ENCODE results near the gene ZNF582. TPM values are rescaled to one million over a fixed set of nuclear protein-coding genes. Genes with fewer than 3 reads are reported as not detected.

The ZNF582 gene
- total and polyA plus RNA-seq, 2 donors (not counting 3 experiments of a cell fraction or from before 2014, with no cell fraction given) = 2.5 to 2.9 TPM

DNA sequence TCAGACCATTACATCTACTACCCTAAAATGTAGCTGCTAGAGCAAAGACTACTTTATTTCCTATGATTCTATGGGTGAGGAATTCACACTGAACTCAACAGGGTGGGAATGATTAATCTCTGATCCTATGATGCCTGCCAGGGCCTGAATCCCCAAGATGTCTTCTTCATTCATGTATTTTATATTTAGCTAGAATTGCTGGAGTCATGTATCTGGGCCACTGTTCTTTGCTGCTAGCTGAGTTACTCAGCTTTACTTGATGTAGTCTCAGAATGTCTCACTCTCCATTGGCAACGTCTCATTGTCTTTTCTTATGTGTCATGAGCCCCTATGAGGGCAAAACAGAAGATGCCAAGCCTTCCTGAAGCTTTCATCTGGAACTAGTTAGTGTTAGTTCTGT, 21.1 kb downstream of the ZNF582 start:
- Histone ChIP-seq H3K36me3 (ENCODE audit: control insufficient read depth in 2 of 2, extremely low read depth in 1 of 2, insufficient read depth in 2 of 2, low read length in 2 of 2) (peaks cover 15 to 20% of the 10 kb centered on the region in 2 experiments), H3K27me3 (ENCODE audit: control insufficient read depth in 2 of 2, insufficient read depth in 2 of 2, low read length in 2 of 2) (no peaks in the 10 kb centered on the region), H3K79me2 (ENCODE audit: control insufficient read depth, insufficient read depth, low read length) (no peaks in the 10 kb centered on the region), H3K4me2 (ENCODE audit: insufficient read depth, low read length) (no peak overlapping the region), H3K4me1 (ENCODE audit: control insufficient read depth, extremely low read depth, insufficient read depth, low read length) (peaks cover 7% of the 10 kb centered on the region), H2AFZ (ENCODE audit: low read depth, low read length) (no peak overlapping the region), H3K9me1 (replicated peaks; ENCODE audit: control insufficient read depth, extremely low read depth, insufficient read depth, low read length) (no peaks in the 10 kb centered on the region), H4K20me1 (replicated peaks; ENCODE audit: control insufficient read depth, extremely low read depth, insufficient read depth, low read length) (no peaks in the 10 kb centered on the region), H3K27ac (ENCODE audit: insufficient read depth, low read depth, low read length) (no peak overlapping the region), H3K4me3 (replicated peaks in 1 of 3; ENCODE audit: insufficient read depth in 1 of 3, low read depth in 1 of 3, low read length in 3 of 3) (no peak overlapping the region), H3K9ac (replicated peaks; ENCODE audit: extremely low read depth, insufficient read depth, low read length) (no peak overlapping the region), H3K9me3 (replicated peaks; ENCODE audit: control insufficient read depth, insufficient read depth, low read length) (peaks cover 4% of the 10 kb centered on the region)
- CTCF ChIA-PET = no interaction called here
- DNase-seq (ENCODE audit: low read depth, low spot score) = no peak
- FAIRE-seq = no peak
- no TSS peak for BruUV-seq (replicated peaks)
- dilution Hi-C loops (cut with MboI; ENCODE audit: extremely low pct_ligation_motif_present, low sequenced_read_pairs) = no loop called here
- intact Hi-C loops (cut with micrococcal nuclease) = no loop called here
- TF ChIP-seq POLR2A (IDR thresholded peaks at IDR 0.05; ENCODE audit: low read depth, low read length) (no peak), EZH2 (IDR thresholded peaks at IDR 0.05; ENCODE audit: borderline replicate concordance, low read depth, low read length, severe bottlenecking) (no peak), MYC (IDR thresholded peaks at IDR 0.05; ENCODE audit: low read depth, low read length) (no peak), POLR2AphosphoS5 (IDR thresholded peaks at IDR 0.05; ENCODE audit: insufficient read depth, low read depth, low read length) (no peak), GATA2 (IDR thresholded peaks at IDR 0.05; ENCODE audit: insufficient read depth, insufficient read length, low read depth, low read length) (no peak), FOS (IDR thresholded peaks at IDR 0.05; ENCODE audit: borderline replicate concordance, insufficient read depth, low read length) (no peak), JUN (IDR thresholded peaks at IDR 0.05; ENCODE audit: borderline replicate concordance, insufficient read depth, insufficient read length, low read depth) (no peak)
- TF ChIP-seq, protein P1, sequence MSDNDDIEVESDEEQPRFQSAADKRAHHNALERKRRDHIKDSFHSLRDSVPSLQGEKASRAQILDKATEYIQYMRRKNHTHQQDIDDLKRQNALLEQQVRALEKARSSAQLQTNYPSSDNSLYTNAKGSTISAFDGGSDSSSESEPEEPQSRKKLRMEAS (IDR thresholded peaks at IDR 0.05; ENCODE audit: insufficient read depth, insufficient read length) = no peak
- TF ChIP-seq, protein P2, sequence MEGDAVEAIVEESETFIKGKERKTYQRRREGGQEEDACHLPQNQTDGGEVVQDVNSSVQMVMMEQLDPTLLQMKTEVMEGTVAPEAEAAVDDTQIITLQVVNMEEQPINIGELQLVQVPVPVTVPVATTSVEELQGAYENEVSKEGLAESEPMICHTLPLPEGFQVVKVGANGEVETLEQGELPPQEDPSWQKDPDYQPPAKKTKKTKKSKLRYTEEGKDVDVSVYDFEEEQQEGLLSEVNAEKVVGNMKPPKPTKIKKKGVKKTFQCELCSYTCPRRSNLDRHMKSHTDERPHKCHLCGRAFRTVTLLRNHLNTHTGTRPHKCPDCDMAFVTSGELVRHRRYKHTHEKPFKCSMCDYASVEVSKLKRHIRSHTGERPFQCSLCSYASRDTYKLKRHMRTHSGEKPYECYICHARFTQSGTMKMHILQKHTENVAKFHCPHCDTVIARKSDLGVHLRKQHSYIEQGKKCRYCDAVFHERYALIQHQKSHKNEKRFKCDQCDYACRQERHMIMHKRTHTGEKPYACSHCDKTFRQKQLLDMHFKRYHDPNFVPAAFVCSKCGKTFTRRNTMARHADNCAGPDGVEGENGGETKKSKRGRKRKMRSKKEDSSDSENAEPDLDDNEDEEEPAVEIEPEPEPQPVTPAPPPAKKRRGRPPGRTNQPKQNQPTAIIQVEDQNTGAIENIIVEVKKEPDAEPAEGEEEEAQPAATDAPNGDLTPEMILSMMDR (IDR thresholded peaks at IDR 0.05; ENCODE audit: extremely low read depth in 1 of 2, insufficient read depth in 1 of 2, low read depth in 1 of 2, low read length in 2 of 2) = no peak
- POLR2A ChIA-PET = no interaction called here

Data from endothelial cell of umbilical vein (primary cell).